ENCODE results near the gene AKR1C1.
"Not testable (repeated sequence)": the region's sequence is repeated elsewhere in the genome, so short reads cannot be mapped to it uniquely, and the experiment has no call there.

The AKR1C1 gene

DNA sequence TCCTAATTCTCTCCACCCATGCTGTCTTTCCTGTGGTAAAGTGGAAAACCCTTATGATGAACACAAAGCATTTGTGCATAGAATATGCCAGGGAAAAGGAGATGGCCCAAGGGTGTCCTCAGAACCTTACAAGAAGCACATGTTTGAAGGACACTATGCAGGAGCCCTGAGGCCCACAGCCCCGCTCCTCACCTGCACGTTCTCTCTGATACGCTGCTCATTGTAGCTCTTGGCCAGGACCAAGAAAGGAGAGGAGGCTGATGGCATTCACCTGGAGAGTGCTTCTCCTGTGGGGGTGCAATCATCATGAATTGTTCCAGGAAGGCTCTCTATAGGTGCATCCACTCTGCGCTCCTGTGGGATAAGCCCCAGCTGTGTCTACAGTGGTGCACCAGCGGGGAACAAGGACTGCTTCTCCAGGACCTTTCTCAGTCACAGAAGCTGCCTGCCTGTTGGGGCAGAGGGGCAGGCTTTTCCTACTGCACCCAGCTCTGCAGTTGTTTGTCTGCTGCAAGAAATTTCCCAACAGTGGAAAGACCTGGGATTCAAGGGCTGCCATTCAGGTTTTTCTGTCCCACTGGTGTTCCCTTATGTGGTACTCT, 20.5 kb downstream of the AKR1C1 start:
- no peak for TF ChIP-seq ZFX (IDR thresholded peaks at IDR 0.05)
- TF ChIP-seq, protein P1, sequence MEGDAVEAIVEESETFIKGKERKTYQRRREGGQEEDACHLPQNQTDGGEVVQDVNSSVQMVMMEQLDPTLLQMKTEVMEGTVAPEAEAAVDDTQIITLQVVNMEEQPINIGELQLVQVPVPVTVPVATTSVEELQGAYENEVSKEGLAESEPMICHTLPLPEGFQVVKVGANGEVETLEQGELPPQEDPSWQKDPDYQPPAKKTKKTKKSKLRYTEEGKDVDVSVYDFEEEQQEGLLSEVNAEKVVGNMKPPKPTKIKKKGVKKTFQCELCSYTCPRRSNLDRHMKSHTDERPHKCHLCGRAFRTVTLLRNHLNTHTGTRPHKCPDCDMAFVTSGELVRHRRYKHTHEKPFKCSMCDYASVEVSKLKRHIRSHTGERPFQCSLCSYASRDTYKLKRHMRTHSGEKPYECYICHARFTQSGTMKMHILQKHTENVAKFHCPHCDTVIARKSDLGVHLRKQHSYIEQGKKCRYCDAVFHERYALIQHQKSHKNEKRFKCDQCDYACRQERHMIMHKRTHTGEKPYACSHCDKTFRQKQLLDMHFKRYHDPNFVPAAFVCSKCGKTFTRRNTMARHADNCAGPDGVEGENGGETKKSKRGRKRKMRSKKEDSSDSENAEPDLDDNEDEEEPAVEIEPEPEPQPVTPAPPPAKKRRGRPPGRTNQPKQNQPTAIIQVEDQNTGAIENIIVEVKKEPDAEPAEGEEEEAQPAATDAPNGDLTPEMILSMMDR (conservative IDR thresholded peaks at IDR 0.05) = no peak
- no peak overlapping the region for H3K27ac ChIP-seq

DNA sequence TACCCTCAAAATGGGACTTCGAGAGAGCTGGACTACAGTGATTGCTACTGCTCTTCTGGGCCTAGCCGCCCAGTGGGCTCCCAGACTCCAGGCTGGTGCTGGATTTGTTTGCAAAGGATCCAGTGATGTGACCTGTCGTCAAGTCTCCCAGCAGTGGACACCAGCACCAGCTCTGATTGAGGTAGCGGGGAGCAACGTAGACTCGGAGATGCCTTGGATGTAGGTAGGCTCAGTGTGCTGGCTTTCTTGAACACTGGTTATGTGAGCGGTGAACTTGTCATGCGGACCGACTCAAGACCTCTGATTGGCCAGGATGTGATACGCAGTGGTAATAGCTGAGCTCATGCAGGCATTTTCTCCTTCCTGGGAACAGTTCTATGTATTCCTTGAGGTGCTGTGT, 21.0 kb downstream of the AKR1C1 start:
- TF ChIP-seq ZFX (IDR thresholded peaks at IDR 0.05) = no peak
- TF ChIP-seq, protein P1 (conservative IDR thresholded peaks at IDR 0.05) = no peak
- H3K27ac ChIP-seq = no peak overlapping the region

DNA sequence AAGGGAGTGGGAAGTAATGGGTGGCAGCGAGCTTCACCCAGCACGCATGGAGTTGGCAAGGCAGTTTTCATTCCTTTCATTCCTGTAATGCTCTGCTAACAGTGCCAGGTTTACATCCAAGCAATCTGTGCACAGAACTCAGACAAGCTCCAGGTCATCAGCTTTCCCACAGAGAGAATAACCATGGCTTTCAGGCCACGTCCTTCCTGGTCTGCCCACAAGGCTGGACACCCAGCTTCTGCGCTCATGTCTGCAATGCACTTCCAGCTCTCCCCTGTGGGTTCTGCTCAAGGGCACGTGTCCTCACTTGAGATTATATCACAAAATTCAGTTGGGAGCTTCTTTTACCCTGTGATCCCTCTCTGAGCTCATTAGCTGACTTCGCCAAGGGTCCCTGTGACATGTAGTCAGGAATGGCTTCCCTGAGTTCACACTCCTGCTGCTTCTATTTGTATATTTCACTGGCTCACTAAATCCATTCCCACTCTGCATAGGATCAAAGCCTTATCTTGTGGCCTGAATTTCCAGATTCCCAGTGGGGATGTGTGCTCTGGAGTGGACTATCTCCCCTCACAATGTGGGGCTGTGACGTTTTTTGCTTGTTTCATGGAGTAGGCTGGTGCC, 21.9 kb downstream of the AKR1C1 start:
- H3K27ac ChIP-seq = no peak overlapping the region
- no peak for TF ChIP-seq ZFX (IDR thresholded peaks at IDR 0.05)
- TF ChIP-seq, protein P1 (conservative IDR thresholded peaks at IDR 0.05) = no peak

DNA sequence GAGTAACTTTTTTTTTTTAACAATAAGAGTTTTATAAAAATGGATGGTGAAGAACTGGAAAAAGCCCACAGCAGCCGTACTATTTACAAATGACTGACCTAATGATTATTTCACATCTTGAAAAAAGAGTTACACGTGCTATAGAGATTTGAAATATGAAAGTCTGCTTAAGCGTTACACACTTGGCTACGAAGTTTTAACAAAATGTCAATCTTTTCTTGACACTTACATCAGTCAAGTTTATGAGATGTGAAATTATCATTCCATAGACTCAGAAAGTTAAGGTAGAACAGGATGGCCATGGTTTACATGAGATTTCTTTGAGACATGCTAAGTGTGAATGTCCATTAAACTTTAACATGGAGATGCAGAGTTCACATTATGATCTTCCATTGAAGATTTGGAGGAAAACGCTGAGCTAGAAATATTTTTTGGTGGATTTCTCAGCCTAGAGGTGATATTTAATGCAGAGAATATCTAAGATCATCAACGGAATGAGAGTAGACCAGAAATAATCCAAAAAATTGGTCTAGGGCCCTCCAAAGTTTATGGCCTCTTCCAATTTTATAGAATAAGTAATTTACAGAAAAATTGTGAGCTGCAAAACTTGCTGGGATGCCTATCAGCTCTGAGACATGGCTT, 24.9 kb downstream of the AKR1C1 start:
- H3K27ac ChIP-seq = not testable (repeated sequence)

DNA sequence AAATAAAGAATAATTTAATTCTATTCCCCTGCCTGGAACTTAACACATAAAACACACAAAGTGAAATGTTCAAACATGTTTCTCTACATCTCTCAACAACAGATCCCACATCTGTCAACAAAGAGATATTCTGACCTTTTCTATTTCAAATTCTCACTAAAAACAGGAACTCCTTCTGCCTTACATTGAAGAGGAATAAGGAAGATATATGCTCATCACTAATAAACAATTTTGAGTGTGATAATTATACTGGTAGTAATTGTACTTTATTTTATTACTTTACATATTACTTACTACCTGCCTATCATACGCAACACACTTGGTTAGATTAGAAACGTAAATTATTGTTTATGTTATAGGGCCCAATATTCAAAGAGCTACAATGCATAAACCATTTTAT, 27.0 kb downstream of the AKR1C1 start:
- no peak overlapping the region for H3K27ac ChIP-seq
- TF ChIP-seq ZFX (IDR thresholded peaks at IDR 0.05) = no peak
- TF ChIP-seq, protein P1 (conservative IDR thresholded peaks at IDR 0.05) = no peak

DNA sequence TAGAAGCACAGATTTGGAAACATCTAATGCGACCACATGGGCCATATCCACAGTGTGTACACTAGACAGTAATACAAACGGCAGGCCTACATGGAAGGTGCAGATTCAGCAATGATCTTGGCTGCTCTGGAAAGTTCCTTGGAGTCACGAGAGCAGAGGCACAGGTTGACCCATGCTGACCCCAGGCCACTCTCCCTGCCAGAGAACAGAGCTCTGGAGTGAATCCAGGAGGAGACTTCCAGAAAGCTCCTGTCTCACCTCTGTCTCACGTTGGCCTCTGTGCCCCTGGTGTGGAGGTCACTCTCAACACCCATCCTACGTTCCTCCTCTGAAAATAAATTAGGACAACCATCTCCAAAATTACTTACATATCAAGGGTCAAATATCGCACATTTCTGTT, 28.2 kb downstream of the AKR1C1 start:
- not testable (repeated sequence) for H3K27ac ChIP-seq

DNA sequence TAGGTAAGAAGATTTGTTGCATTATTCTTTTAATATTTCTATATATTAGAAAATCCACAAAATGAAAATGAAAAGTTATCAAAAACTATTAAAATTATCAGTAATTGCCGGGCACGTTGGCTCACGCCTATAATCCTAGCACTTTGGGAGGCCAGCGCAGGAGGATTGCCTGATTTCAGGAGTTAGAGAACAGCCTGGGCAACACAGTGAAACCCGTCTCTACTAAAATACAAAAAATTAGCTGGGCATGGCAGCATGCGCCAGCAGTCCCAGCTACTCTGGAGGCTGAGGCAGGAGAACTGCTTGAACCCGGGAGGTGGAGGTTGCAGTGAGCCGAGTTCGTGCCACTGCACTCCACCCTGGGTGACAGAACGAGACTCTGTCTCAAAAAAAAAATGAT, 29.3 kb downstream of the AKR1C1 start:
- H3K27ac ChIP-seq = not testable (repeated sequence)

DNA sequence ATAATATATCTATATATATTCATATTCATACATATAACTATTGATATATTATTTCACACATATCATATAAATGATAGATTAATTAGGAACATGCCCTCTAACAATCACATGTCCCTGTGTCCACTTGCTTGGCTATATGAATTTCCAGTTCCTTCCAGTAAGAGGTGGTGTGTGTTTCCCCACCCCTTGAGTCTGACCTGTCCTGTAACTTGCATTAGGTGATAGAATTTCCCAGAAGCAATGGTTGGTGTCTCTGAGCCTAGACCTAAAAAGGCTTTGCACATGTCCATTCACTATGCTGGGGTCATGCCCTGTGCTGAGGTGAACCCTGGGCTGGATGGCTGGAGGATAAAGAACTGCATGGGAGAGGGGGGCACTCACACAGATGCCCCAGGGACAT, 31.0 kb downstream of the AKR1C1 start:
- not testable (repeated sequence) for H3K27ac ChIP-seq

DNA sequence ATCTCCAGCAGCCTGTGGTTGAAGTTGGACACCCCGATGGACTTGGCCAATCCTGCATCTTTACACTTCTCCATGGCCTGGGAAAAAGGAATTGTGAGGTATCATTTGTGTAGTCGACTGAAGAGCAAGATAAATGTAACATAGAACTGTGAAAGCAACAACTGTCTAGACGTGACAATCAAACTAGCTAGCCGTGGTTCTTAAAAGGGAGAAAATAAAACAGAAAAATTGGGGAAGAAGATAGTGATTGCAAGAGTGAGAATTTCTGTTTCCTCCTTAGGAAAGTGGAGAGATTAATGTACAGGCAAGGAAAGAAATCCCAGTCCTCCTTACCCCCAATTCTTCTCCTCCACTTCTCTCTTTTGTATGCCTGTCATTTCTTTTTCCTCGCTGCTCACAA, 35.5 kb downstream of the AKR1C1 start:
- no peak for TF ChIP-seq ZFX (IDR thresholded peaks at IDR 0.05)
- TF ChIP-seq, protein P1 (conservative IDR thresholded peaks at IDR 0.05) = no peak
- H3K27ac ChIP-seq = no peak overlapping the region
